SIG-M5 (cell line): ENCODE data around the gene FARP2.

ENCODE experiments used
- DNase-seq: peaks from one replicate; lab custom pipeline; 2025; lab: John Stamatoyannopoulos, UW

Gene FARP2

DNA sequence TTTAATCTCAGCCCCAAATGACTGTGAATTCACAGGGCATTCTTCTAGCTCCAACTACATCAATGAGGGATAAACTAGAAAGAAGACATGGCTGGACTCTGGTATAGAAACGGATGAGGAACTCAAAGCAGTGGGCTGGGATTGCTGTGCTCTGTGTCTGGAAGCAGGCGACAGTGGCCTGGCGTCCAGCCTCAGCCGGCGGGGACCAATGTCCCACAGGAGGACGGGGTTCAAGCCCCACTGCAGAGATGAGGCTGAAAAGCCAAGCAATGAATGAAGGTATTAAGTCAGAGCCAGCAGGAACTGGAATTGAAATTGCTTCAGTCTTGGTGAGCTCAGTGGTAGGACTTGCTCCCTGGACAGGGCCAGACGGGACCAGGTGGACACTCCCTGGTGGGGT is 178.2 kb downstream of the FARP2 start:
- no peak for DNase-seq

DNA sequence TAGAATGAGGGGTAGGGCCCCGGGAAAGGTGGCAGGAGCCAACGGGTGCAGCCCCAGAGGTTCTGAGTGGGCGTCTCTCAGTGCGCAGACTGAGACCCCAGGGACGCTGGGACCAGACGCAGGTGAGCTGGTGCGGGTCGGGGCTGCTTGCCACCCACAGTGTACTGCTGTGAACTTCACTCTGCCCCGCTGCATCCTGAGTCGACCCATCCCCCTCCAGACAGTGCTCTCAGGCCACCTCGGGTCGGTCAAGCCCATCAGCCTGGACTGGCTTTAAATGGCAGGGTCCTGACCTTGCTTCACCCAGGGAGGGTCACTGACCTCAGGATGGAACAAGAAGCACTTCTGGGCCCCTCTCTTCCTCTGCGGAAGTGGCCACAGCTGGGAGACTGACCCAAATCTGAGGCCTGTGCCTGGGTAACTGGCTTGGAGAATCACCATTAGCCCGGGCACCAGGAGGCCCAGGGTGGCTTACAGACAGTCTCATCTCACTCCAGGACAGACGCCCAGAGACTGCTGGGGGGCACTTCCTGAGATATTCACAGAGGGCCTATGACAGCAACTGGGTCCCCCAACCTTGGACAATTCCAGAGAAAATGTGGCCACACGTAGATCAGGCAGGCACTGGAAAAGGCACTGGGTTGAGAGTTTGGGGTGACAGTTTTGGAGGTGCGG is 178.8 kb downstream of the FARP2 start:
- DNase-seq, result no peak

DNA sequence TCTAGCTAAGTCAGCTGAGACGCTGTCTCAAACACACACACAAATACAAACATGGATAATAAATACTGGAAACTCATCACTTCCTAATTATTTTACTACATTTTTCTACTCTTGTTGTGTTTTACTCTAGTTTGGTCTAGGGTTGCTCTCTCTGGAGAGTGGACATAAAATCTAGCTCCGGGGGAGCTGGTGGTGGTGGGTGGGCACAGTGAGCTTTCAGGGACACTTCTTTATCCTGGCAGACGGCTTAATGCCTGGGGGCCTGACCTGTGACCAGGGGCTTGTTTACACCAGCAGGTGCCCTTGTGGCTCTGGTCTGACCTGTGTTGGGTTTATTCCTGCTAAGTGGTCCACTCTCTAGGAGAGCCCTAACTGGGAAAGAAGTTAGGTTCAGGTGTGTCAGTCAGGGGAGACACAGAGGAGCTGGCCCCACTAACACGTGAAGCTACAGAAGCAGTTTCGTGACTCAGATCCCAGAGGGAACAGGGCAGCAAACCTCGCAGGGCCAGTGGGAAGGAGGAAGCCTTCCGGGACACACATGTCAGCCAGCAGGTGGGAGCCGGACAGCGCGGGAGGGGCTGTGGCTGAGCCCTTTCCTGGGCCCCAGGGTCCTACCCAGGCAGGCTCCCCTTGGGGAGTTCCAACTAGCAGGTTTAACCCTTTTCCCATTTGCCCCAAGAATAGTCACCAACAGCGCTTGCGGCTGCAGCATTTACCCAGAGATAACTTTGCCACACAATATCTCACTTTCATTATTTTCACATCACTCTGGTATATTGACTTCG is 180.0 kb downstream of the FARP2 start:
- no peak for DNase-seq

DNA sequence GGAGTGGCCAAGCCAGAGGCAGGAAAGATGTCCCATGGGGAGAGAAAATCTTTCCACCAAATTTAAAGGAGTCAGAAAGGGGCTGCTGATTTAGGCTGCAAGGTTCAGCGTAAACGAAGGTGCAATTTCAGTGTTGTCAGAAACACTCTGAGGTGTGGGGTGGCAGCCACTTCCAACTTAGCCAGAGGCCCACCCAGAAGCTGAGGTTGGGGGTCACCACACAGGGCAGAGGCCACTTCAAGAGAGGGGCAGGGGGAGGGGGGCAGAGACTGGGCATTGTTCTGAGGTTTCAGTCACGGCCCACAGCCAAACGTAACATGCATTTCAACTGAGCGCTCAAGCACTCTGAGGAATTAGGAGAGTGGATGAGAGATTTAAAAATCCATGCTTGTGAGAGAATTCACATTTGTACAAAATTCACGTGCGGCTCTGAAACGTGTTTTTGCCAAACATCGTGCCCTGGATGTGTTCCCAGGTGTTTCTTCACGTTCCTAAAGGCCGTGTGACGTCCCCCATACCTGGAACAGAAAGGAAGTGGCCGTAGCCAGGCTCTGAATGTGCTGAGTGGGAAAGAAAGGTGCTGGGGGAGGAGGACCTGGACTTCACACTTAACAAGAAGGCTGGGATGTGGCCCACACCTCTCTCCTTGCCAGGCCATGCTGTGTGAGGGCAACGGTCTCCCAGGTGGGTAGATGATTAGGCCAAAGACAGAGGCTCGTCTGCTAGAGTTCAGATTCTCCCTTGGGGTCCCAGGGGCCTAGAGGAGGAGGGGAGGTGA is 182.9 kb downstream of the FARP2 start:
- no peak for DNase-seq

DNA sequence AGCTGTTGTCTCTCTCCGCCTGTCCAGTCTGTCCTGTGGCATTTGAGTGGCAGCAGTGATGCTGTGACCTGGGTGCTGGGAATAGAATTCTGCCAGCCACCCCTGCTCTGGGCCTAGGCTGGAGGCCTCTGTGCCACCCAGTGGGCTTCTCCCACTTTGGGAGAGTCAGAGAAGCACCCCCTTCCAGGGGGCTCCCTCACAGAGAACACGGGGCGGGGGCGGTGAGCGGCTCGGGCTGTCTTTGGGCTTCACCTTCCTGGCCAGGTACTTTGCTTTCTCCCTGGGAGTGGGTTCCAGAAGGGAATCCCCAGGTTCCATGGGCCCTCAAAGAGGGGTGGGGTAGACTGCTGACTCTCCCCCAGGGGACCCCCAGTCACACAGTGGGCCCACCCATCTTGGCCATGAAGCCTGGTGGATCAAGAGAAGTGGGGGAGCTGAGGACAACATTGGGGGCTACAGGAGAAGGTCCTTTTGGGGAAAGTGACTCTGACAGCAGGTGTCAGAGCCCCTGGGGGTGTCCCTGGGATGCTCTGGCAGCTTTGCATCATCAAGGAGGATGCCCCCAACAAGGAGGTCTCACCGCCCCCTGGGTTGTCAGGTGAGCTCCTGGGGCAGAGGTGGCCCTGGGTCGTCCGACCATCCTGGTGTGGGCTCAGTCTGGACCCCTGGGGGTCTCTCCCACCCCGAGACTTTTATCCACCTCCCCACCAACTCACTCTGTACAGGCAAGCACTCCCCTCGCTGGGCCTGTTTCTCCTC is 183.7 kb downstream of the FARP2 start:
- no peak for DNase-seq

DNA sequence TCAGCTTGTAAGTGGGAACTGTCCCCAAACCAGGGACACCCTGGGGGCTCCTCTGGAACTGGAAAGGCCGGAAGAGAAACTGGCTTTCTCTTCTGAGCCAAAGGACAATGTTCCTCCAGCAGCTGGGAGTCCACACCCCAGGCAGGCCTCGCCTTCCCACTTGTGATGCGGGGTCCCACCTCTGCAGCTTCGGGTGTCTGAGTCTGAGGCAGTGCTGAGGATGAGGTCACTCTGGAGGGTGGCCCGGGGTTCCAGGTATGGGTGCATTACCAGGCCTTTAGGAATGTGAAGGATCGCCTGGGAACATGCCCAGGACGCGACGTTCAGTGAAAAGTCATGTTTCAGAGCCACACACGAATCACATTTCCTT is 184.3 kb downstream of the FARP2 start:
- no peak for DNase-seq

DNA sequence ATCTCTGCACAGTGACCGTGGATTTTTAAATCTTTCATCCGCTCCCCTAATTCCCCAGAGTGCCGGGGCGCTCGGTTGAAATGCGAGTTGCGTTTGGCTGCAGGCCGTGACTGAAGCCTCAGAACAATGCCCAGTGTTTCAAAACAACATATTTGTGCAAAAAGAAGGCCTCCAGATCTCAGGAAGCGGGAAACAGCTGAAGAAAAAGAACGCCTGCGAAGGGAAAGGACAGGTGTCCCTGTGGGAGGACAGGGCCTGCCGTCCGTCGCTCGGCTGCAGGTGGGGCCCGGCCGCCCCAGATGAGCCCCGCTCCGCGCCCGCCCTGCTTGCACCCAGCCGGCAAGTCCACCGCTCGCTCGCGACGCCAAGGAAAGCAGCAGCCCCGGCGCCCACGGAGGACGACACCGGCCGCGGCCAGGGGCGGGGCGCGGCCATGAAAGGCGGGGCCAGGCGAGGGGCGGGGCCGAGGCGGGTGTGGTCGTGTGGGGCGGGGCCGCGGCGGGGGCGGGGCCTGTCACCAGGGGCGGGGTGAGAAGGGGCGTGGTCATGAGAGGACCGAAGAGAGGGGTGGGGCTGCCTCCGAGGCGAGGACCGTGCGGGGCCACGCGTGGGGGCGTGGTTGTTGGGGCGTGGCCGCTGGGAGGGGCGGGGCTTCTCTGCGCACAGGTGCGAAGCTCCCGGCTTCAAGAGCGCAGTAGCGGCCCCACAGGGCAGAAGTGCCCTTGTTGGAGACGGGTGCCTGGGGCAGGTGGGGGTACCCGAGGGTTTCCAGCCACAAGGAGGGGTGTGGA is 184.9 kb downstream of the FARP2 start:
- no peak for DNase-seq

DNA sequence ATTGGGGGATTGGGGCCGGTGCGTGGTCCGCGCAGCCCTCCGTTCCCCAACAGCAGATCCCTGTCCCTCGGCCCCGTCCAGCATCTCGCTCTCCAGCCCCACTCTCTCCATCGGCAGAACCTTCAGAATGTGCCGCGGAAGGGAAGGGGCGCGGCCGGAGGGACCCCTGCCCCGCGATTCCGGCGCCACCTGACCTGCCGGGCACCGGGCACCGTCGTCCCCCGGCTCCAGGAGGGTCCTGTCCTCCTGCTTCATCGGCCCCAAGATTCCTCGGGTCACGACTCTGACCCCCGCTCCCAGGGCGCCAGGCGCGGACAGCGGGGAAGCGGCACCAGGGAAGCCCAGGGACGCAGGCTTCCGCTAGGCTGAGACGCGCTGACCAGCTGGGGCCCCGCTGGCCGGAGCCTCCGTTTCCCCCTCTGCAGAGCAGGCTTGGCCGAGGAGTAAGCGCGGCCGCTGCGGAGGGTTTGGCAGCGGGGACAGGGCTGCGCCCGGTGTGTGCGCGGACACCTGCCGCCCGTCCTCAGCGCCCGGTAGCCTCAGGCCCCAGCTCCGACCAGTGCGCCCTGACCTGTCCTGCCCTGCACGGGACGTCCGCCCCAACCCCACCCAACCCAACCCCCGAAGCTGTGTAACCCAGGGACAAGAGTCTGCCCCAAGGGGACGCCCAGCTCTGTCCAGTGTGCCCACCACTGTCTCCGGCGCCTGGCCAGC is 185.6 kb downstream of the FARP2 start:
- no peak for DNase-seq

DNA sequence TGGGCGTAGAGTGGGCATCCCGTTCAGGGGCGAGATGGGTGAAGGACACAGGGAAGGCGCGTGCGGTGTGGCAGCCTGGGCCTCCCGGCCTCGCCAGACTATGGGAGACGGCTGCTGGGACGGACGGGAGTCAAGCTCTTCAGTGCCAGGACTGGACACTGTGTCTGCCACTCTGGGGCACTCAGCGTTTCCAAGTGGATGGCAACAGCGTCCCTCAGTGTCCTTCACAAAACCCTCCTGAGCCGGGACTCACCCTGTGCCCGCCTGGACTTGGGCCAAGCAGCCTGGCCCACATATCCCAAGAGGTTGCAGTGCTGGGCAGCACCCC is 186.2 kb downstream of the FARP2 start:
- DNase-seq, result no peak
